ENCODE data around the gene DUOX1.

The DUOX1 gene

DNA sequence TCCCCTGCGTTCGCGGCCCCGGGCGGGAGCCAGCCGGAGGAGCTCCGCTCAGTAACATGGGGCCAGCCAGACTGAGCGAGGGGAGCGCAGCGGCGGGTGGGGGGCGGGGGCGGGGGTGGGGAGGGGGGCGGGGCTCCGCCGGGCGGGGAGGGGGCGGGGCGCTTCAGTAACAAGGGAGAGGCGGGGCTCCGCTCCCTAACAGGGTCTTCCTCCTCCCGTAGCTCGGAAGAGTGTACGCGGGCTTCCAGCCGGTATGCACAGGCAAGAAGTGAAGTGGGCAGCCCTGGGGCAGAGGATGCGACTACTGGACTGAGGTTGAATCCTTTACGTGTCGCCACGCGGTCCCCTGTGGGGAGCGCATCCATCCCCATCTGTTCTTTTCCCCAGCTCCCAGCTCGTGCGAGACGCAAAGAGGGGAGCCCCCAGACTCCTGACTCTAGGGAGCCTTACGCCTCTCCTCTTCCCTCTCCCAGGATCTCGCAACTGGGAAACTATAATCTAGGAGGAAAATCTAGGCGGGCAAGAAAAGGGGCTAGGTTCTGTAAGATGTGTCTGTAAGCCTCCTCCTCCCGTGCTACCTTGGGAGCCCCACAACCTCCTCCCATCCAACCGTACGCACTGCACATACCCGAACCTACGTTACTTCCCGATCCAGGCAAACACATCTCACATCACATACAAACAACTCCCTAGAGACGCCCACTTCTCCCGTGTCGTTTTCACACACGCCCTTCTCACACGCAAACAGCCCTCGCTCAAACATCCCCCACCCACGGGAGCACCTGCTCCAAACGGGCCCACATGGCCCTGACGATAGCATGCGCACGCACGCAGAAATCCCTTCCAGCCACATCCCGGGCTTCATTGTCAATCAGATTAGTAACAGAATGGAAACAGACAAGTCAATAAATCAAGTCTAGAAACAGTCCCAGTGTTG is 58.4 kb downstream of the DUOX1 start, which contains the start of gene SHF:
Gene SHF (minus strand): TSS at position 73 of the 937 bp plus-strand sequence. CDS start 15 bp downstream, at position 58.
- DNase-seq (ENCODE audit: low read depth) = peak; percentile 51

DNA sequence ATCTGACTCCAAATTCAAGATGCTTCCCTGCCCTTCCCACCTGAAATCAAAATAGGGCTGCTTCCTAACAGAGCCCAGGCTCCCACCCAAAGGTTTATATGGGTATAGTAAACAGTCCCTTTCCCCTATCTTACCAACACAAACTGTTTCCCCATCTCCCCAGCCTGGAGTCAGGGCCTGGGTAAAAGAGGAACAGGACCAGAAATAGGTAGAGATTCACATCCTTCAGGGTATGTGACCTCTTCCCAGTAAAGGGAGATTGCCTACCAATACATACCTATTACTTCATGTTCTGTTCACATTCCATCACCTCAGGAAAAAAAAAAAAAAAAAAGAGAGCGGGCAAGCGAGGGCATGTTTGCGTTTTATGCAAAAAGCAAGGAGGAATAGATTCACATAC is 67.7 kb downstream of the DUOX1 start:
- DNase-seq (ENCODE audit: low read depth) = no peak

DNA sequence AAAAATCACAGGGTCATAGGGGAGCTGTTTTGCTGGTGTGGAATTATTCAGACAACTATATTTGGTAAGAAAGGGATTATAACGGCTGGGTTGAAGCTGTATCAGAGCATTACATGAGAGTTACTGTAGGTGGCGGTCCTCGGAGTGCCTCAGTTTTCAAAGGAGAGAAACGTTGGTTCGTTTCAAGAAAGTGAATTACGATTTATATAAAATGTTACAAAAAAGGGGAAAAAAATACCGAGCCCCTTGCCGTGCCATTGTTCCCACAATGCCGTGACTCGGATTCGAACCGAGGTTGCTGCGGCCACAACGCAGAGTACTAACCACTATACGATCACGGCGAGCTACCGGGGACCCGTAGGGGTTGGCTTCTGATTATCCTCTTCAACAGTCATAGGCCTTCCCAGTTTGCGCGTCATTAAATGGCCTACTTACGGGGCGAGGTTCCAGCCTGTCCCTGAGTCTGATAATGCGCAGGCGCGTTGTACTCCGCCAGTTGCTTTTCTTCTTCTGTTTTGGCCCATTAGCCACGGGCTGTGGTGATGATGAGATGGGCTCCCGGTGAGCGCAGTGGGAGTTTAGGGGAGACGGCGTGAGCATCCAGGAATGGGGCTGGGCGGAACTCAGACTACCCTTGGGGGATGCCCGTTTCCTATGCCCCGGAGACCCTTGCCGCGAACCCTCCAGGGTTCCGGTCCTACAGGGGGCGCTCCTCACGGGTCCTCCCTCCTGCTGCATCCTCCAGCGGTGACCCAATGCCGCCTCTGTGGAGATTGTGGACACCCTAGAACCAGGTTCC is 68.7 kb downstream of the DUOX1 start:
- peak; percentile 91 for DNase-seq (ENCODE audit: low read depth)

DNA sequence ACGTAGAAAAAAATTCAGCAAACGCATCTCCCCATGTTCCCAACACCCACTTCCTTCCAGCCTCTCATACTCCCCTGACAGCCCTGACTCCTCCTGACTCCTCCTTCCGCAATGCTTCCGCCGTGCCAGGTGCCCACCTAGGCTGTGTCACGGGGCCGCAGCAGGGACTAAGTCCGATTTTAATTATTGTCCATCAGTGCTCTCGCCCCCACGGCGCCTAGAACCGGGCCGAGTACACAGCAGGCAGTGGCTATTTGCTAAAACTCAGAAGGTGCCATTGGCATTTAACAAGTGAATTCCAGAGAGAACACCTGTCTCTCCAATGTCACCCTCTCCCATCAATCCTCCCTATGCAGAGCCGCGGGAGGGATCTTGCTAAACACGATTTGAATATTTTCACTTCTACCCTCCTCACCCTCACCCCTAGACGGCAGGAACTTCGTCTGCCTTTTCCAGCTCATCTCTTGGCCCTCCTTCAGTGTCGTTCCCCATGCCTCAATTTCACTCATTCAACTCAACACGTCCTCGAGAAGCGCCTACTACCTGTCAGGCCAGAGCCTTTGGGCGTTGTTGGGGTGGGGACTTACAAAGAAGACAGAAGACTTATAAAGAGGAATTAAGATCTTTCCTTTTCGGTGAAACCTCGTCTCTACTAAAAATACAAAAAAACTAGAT is 69.5 kb downstream of the DUOX1 start:
- DNase-seq (ENCODE audit: low read depth) = no peak

DNA sequence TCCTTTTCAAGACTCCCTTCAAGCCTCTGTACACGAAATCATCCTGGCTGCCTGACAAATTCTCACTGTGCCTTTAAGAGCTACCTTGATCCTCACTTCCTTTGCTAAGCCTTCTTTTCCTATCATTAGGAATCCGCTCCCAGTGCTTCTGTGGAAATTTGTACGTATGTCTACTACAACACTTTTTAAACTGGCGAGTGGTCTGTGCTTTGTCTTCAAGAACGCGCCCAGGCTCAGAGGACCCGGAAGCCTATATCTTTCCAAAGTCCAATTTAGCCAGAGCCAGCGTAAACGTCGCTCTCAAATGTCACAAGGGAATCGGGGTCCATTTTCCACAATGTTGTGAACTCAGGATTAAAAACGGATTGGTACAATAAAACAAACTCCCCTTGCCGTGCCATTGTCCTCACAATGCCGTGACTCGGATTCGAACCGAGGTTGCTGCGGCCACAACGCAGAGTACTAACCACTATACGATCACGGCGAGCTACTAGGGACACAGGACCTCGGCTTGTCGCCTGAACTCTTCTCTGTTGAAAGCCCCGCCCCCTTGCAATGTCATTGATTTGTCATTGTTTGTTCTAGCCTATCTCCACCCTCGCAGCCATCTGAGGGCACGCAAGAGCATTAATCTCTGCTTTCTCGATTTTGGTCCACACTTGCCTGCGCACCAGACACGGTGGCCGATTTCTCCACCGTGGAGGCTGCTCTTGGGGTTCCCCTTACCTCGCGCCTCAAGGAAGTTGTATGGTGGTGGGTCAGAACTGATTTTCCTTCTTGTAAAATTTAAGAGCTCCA is 70.4 kb downstream of the DUOX1 start:
- peak; percentile 93 for DNase-seq (ENCODE audit: low read depth)

DNA sequence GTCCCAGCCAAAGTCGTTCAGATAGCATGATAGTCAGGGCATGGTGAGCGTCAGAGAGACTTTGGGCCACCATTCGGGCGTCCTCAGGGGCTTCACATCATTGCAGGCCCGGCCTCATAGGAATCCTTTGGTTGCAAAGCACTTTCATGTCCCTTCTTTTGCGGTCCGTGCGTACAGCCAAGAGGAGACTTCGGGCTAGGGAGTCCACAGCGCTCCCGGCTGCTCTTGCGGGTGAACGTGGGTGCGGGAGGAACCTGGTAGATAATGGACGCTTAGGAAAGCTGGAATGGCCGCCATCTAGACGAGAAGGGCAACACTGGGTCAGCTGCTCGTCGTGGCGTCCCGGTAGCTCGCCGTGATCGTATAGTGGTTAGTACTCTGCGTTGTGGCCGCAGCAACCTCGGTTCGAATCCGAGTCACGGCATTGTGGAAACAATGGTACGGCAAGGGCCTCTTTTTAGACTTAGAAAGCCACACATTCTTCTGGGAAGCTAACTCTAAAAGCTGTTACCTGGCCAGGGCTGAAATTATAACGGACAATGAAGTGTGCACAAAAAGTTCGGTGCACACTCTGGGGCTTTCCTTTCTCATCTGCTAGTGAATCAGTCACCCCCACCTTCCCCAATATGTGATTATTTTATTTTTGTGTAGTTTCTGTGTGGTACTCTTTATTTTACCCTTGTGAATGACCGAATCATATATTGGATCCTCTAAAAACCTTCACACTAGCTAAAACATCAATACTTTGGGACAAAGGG is 71.2 kb downstream of the DUOX1 start:
- DNase-seq (ENCODE audit: low read depth) = peak; percentile 49

DNA sequence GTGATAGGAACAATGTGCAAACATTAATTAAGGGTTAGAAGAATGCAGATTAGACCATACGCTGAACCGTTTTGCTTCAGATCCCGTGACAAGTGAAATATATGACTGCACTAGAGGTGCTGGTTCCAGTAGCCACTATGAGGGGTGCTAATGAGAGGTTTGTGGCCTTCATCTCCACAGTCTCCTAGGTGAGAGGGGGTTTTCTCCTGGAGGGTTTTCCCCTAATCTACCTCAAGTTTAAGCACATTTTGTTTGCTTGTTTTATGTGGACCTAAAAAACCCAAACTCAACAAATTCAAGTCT is 71.7 kb downstream of the DUOX1 start:
- no peak for DNase-seq (ENCODE audit: low read depth)

DNA sequence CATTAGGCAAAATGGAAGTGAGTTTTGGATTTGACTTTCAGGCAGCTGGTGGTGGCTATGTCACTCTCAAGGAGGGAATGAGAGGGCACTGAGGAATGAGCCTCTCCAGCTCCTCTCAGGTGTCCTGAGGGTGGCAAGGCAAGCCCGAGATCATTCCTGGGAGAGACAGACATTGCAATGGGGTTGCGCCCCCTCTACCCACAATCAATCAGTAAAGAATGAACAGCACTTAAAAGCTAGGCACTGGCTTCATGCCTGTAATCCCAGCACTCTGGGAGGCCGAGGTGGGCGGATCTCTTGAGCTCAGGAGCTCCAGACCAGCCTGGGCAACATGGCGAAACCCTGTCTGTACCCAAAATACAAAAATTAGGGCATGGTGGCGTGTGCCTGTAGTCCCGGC is 72.1 kb downstream of the DUOX1 start:
- no peak for DNase-seq (ENCODE audit: low read depth)

DNA sequence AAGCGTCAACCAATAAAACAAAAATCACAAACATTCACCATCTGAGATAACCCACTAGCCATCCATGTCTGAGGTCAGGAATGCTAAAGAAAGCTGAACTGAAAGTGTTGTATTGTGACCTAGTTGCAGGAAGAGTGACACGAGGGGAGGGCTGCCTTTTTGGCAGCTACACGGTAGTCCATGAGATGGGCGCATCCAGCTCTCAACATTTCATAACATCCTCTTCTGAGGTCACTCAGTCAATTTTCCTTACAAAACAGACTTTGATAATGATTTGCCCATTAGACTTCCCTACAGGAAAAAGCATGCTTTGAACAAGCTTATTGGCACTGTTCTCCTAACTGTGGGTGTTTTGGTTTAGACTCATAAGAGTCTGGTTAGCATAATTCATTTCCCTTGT is 73.4 kb downstream of the DUOX1 start:
- no peak for DNase-seq (ENCODE audit: low read depth)

DNA sequence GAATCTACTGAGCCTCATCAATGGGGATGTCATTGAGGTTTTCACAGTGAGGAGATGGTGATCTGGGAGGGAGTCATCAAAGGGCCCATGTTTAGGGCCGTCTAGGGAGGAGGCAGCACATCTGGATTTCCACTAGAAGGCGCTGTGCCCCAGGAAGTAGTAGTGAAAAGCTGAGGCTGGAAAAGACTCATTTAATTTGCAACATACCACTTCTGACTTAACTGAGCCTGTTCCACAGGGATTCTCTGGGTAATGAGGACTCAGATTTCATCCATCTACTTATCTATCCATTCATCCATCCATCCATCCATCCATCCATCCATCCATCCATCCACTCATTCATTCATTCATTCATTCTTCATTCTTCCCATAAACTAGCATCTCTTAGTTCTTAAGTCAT is 75.4 kb downstream of the DUOX1 start:
- DNase-seq (ENCODE audit: low read depth) = no peak

DNA sequence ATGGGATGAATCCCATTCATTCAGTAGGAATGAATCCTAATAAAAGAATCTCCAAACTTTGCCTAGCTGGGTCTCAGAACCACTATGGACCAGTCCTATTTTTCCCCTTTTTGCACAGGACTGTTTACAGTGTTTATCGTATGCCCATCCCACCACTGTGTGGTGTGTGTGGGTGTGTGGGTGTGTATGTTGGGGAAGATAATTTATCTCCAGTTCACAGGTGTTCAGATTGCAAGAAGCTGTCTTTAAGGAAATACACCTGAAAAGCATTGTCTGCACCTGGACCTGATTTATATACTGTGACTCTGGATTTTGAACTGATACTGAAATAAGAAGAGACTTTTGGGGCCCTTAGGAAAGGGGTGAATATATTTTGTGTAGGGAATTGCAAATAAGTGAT is 82.7 kb downstream of the DUOX1 start:
- DNase-seq (ENCODE audit: low read depth) = no peak

Measured in T follicular helper cell (primary cell).